Thyroid gland (tissue), 4 donors: ENCODE results near the gene GRIA4.

ENCODE experiments used
- CTCF ChIP-seq, 6 experiments: fragments of 200-600 bp in 3 of 6; fragments of 450-650 bp in 3 of 6; sonication (generic) in 3 of 6; IDR thresholded peaks; one replicate each; pipeline ENCODE4 v1.5.1; 2016 to 2019; ENCODE audit warnings: antibody characterized with exemption in 6 of 6, mild to moderate bottlenecking in 2 of 6, inconsistent platforms in 1 of 6, moderate library complexity in 1 of 6
- POLR2A ChIP-seq, 2 donors: fragments of 450-650 bp; IDR thresholded peaks; one replicate each; pipeline ENCODE4 v1.6.1; 2017; ENCODE audit warnings: antibody characterized with exemption in 2 of 2, mild to moderate bottlenecking in 2 of 2, moderate library complexity in 1 of 2

GRCh38 chr11:105713696-105714095, 103.8 kb downstream of the GRIA4 start:
- TF ChIP-seq CTCF (IDR thresholded peaks at IDR 0.05) (no peak), POLR2A (IDR thresholded peaks at IDR 0.05) (no peak)
